Measurements from ENCODE around the gene ATP10A. TPM values are rescaled to one million over a fixed set of nuclear protein-coding genes. Genes with fewer than 3 reads are reported as not detected.

The ATP10A gene
- total RNA-seq, 1 donor from 2014 or later, result 7.6 TPM

GRCh38 chr15:25736461-25736860 is 126.7 kb downstream of the ATP10A start:
- TF ChIP-seq CTCF (IDR thresholded peaks at IDR 0.05; ENCODE audit: insufficient read depth, low read length, poor library complexity, severe bottlenecking), result no peak
- no peaks in the 10 kb centered on the region for H3K27me3 ChIP-seq (ENCODE audit: control insufficient read depth, insufficient read depth, low read length)
- DNase-seq (ENCODE audit: low read depth), result no peak
- no peak overlapping the region for H3K4me3 ChIP-seq (ENCODE audit: low read depth, low read length)
- H3K36me3 ChIP-seq (ENCODE audit: control insufficient read depth, insufficient read depth, low read length), result no peaks in the 10 kb centered on the region

- Histone ChIP-seq H3K27me3 (ENCODE audit: control insufficient read depth, insufficient read depth, low read length) (no peaks in the 10 kb centered on the region), H3K36me3 (ENCODE audit: control insufficient read depth, insufficient read depth, low read length) (no peaks in the 10 kb centered on the region), H3K4me3 (ENCODE audit: low read depth, low read length) (no peak overlapping the region)
- no peak for TF ChIP-seq CTCF (IDR thresholded peaks at IDR 0.05; ENCODE audit: insufficient read depth, low read length, poor library complexity, severe bottlenecking)
- DNase-seq (ENCODE audit: low read depth), result no peak
Observed at GRCh38 chr15:25735550-25736384, 127.4 kb downstream of the ATP10A start.

- no peaks in the 10 kb centered on the region for H3K27me3 ChIP-seq (ENCODE audit: control insufficient read depth, insufficient read depth, low read length)
- H3K4me3 ChIP-seq (ENCODE audit: low read depth, low read length), result no peak overlapping the region
- DNase-seq (ENCODE audit: low read depth), result no peak
- no peaks in the 10 kb centered on the region for H3K36me3 ChIP-seq (ENCODE audit: control insufficient read depth, insufficient read depth, low read length)
- TF ChIP-seq CTCF (IDR thresholded peaks at IDR 0.05; ENCODE audit: insufficient read depth, low read length, poor library complexity, severe bottlenecking), result no peak
Observed at GRCh38 chr15:25734680-25735355, 128.3 kb downstream of the ATP10A start.

- no peak for DNase-seq (ENCODE audit: low read depth)
- Histone ChIP-seq H3K4me3 (ENCODE audit: low read depth, low read length) (no peak overlapping the region), H3K36me3 (ENCODE audit: control insufficient read depth, insufficient read depth, low read length) (no peaks in the 10 kb centered on the region), H3K27me3 (ENCODE audit: control insufficient read depth, insufficient read depth, low read length) (no peaks in the 10 kb centered on the region)
- TF ChIP-seq CTCF (IDR thresholded peaks at IDR 0.05; ENCODE audit: insufficient read depth, low read length, poor library complexity, severe bottlenecking), result no peak
Observed at GRCh38 chr15:25733856-25734679, 129.1 kb downstream of the ATP10A start.

- Histone ChIP-seq H3K36me3 (ENCODE audit: control insufficient read depth, insufficient read depth, low read length) (no peaks in the 10 kb centered on the region), H3K27me3 (ENCODE audit: control insufficient read depth, insufficient read depth, low read length) (no peaks in the 10 kb centered on the region), H3K4me3 (ENCODE audit: low read depth, low read length) (no peak overlapping the region)
- no peak for DNase-seq (ENCODE audit: low read depth)
- no peak for TF ChIP-seq CTCF (IDR thresholded peaks at IDR 0.05; ENCODE audit: insufficient read depth, low read length, poor library complexity, severe bottlenecking)
Observed at GRCh38 chr15:25733036-25733855, 129.9 kb downstream of the ATP10A start.

Measured in kidney epithelial cell (primary cell).